Keratinocyte (primary cell): ENCODE measurements around the gene SYNPR.

Experiments used
- EZH2 ChIP-seq: IDR thresholded peaks from one replicate; pipeline ENCODE4 v1.6.1; 2012; ENCODE audit warnings: inconsistent platforms, mild to moderate bottlenecking, low read length, moderate library complexity
- TF ChIP-seq, protein P1 (sequence below), 3 experiments: IDR thresholded peaks in 1 of 3; conservative IDR thresholded peaks in 1 of 3; optimal IDR thresholded peaks in 1 of 3; 2 replicates in 2 of 3; 3 replicates in 1 of 3; pipeline versions ENCODE3 to v1.5.1; 2011; ENCODE audit warnings: low read length in 3 of 3, mild to moderate bottlenecking in 3 of 3, moderate library complexity in 2 of 3, control low read depth in 1 of 3, inconsistent platforms in 1 of 3; ENCODE audit not compliant: insufficient read depth in 2 of 3; ENCODE audit errors: extremely low read depth in 1 of 3

DNA sequence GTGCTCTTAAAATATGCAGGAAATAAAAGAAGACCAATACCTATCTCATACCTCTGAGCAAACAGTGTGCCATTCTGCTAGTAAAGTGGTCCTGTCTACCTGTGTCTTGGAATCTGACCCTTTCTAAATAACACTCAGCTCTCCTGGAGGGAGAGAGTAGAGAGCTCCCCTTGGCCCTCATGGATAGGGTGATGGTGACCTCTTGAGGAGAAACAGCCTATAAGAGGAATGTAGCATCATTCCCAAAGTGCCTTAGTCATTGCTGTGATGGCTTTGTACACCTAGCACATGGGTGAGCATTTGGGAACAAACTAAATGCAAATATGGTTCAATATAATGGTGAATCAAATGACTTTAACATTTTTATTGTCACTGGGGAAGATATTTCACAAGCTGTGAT lies 384.4 kb downstream of the SYNPR start:
- TF ChIP-seq, protein P1, sequence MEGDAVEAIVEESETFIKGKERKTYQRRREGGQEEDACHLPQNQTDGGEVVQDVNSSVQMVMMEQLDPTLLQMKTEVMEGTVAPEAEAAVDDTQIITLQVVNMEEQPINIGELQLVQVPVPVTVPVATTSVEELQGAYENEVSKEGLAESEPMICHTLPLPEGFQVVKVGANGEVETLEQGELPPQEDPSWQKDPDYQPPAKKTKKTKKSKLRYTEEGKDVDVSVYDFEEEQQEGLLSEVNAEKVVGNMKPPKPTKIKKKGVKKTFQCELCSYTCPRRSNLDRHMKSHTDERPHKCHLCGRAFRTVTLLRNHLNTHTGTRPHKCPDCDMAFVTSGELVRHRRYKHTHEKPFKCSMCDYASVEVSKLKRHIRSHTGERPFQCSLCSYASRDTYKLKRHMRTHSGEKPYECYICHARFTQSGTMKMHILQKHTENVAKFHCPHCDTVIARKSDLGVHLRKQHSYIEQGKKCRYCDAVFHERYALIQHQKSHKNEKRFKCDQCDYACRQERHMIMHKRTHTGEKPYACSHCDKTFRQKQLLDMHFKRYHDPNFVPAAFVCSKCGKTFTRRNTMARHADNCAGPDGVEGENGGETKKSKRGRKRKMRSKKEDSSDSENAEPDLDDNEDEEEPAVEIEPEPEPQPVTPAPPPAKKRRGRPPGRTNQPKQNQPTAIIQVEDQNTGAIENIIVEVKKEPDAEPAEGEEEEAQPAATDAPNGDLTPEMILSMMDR (optimal IDR thresholded peaks at IDR 0.05 in 1 of 3, IDR thresholded peaks at IDR 0.05 in 1 of 3, conservative IDR thresholded peaks at IDR 0.05 in 1 of 3; ENCODE audit: extremely low read depth in 1 of 3, insufficient read depth in 2 of 3, low read length in 3 of 3): peak; percentile 13 to 58 (median 17)
- TF ChIP-seq EZH2: no peak
